Measurements from ENCODE around the gene QPCT.
A peak's percentile ranks its signal among the peaks of the same experiment; 100 is the strongest.
"Not testable (repeated sequence)": the region's sequence is repeated elsewhere in the genome, so short reads cannot be mapped to it uniquely, and the experiment has no call there.

The QPCT gene

GRCh38 chr2:37390777-37391176 is 46.3 kb downstream of the QPCT start:
- in situ Hi-C loops (cut with HindIII; ENCODE audit: low pct_unique_long_range_greater_than_20kb, low sequenced_read_pairs), result no loop called here
- no peak for TF ChIP-seq JUND (IDR thresholded peaks at IDR 0.05; ENCODE audit: low read depth)
- no peak for DNase-seq (ENCODE audit: low read depth in 1 of 2, low spot score in 1 of 2)

GRCh38 chr2:37391711-37392110 is 47.3 kb downstream of the QPCT start:
- in situ Hi-C loops (cut with HindIII; ENCODE audit: low pct_unique_long_range_greater_than_20kb, low sequenced_read_pairs), result no loop called here
- TF ChIP-seq JUND (IDR thresholded peaks at IDR 0.05; ENCODE audit: low read depth), result no peak
- DNase-seq (ENCODE audit: low read depth in 1 of 2, low spot score in 1 of 2), result no peak

- no peak for DNase-seq (ENCODE audit: low read depth in 1 of 2, low spot score in 1 of 2)
- TF ChIP-seq JUND (IDR thresholded peaks at IDR 0.05; ENCODE audit: low read depth), result no peak
- in situ Hi-C loops (cut with HindIII; ENCODE audit: low pct_unique_long_range_greater_than_20kb, low sequenced_read_pairs), result no loop called here
These were observed 48.0 kb downstream of the QPCT start for GRCh38 chr2:37392428-37392827.

- in situ Hi-C loops (cut with HindIII; ENCODE audit: low pct_unique_long_range_greater_than_20kb, low sequenced_read_pairs), result no loop called here
These were observed 49.8 kb downstream of the QPCT start for GRCh38 chr2:37394263-37394662.

GRCh38 chr2:37394796-37395555 is 50.5 kb downstream of the QPCT start:
- no peak for TF ChIP-seq JUND (IDR thresholded peaks at IDR 0.05; ENCODE audit: low read depth)
- in situ Hi-C loops (cut with HindIII; ENCODE audit: low pct_unique_long_range_greater_than_20kb, low sequenced_read_pairs), result no loop called here

More at GRCh38 chr2:37394263-37394662, 49.8 kb downstream of the QPCT start:
- DNase-seq (ENCODE audit: low read depth in 1 of 2, low spot score in 1 of 2), result no peak
- no peak for TF ChIP-seq JUND (IDR thresholded peaks at IDR 0.05; ENCODE audit: low read depth)

DNA sequence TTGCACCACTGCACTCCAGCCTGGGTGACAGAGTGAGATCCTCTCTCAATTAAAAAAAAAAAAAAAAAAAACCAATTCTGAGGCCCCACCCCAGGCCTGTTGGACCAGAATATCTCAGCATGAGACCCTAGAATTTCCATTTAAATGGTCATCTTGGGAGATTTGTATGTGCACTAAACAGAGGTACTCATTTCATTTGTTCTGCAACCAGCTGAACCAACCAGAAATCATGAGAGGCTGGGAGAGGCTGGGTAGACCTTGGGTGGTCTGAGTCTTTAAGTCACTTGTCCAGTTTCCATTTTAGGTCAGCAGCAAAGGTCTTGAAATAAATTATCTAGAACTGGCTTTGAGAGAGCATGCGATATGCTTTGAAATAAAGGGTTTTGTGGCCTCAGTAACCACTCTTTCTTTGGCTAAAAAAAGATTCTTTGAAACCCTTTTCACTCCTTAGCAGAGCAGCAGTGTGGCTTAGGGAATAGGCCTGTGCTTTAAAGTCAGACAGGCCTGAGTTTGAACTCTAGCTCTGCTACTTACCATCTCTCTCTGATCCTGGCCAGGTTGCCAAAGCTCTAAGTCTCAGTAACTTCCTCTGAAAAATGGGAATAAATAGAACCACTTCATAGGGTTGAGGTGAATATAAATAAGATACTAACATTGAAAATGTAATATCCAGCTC is 52.6 kb downstream of the QPCT start:
- no peak for DNase-seq (ENCODE audit: low read depth in 1 of 2, low spot score in 1 of 2)
- in situ Hi-C loops (cut with HindIII; ENCODE audit: low pct_unique_long_range_greater_than_20kb, low sequenced_read_pairs), result no loop called here
- no peak for TF ChIP-seq JUND (IDR thresholded peaks at IDR 0.05; ENCODE audit: low read depth)

More at GRCh38 chr2:37394796-37395555, 50.5 kb downstream of the QPCT start:
- DNase-seq (ENCODE audit: low read depth in 1 of 2, low spot score in 1 of 2), result no peak

DNA sequence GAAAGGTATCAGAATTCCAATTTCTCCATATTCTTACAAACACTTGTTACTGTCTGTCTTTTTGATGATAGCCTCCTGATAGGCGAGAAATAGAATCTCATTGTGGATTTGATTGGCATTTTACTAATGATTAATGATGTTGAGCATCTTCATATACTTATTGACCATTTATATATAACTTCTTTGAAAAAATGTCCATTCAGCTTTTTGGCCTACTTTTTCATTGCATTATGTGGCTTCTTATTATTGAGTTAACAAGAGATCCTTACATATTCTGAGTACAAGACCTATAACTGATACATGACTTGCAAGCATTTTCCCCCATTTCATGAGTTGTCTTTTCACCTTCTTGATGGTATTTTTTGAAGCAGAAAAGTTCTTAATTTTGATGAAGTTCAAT is 54.6 kb downstream of the QPCT start:
- in situ Hi-C loops (cut with HindIII; ENCODE audit: low pct_unique_long_range_greater_than_20kb, low sequenced_read_pairs), result no loop called here

DNA sequence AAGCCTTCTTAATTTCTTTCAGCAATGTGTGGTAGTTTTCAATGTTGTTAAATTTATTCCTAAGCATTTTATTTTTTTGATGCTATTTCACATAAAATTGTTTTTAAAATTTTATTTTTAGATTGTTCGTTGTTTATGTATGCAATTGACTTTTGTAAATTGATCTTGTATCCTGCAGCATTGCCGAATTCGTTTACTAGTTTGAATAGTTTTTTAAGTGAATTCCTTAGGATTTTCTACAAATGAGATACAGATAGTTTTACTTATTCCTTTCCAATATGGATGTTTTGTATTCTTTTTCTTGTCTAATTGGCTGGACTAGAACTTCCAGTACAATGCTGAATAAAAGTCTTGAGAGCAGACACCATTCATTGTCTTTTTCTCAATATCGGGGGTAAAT is 55.6 kb downstream of the QPCT start:
- in situ Hi-C loops (cut with HindIII; ENCODE audit: low pct_unique_long_range_greater_than_20kb, low sequenced_read_pairs), result no loop called here
- DNase-seq (ENCODE audit: low read depth in 1 of 2, low spot score in 1 of 2), result no peak
- TF ChIP-seq JUND (IDR thresholded peaks at IDR 0.05; ENCODE audit: low read depth), result no peak

More for the DNA sequence above, 54.6 kb downstream of the QPCT start:
- no peak for DNase-seq (ENCODE audit: low read depth in 1 of 2, low spot score in 1 of 2)
- TF ChIP-seq JUND (IDR thresholded peaks at IDR 0.05; ENCODE audit: low read depth), result no peak

GRCh38 chr2:37402636-37403035 is 58.2 kb downstream of the QPCT start:
- no peak for DNase-seq (ENCODE audit: low read depth in 1 of 2, low spot score in 1 of 2)
- TF ChIP-seq JUND (IDR thresholded peaks at IDR 0.05; ENCODE audit: low read depth), result no peak
- in situ Hi-C loops (cut with HindIII; ENCODE audit: low pct_unique_long_range_greater_than_20kb, low sequenced_read_pairs), result no loop called here

DNA sequence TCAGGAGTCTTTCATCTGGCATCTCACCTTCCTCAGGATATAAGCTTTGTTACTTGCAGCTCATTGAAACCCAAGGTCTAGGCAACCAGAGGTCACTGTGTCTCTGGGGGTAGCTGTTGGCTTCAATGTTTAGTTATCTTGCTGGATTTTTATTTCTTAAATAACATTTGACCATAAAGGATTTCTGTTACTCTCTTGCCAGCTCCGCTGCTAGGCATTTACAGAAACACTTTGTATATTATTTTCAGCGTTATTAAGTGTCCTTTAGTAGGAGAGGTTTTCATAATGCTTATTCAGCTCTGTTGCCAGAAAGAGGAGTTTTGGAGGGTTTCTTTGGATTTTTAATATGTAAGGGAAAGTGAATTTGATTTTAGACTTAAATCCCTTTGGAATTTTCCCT is 61.4 kb downstream of the QPCT start:
- in situ Hi-C loops (cut with HindIII; ENCODE audit: low pct_unique_long_range_greater_than_20kb, low sequenced_read_pairs), result no loop called here
- no peak for TF ChIP-seq JUND (IDR thresholded peaks at IDR 0.05; ENCODE audit: low read depth)
- DNase-seq (ENCODE audit: low read depth in 1 of 2, low spot score in 1 of 2), result no peak

- in situ Hi-C loops (cut with HindIII; ENCODE audit: low pct_unique_long_range_greater_than_20kb, low sequenced_read_pairs), result no loop called here
- TF ChIP-seq JUND (IDR thresholded peaks at IDR 0.05; ENCODE audit: low read depth), result no peak
- DNase-seq (ENCODE audit: low read depth in 1 of 2, low spot score in 1 of 2), result no peak
These were observed 67.8 kb downstream of the QPCT start for GRCh38 chr2:37412231-37412630.

DNA sequence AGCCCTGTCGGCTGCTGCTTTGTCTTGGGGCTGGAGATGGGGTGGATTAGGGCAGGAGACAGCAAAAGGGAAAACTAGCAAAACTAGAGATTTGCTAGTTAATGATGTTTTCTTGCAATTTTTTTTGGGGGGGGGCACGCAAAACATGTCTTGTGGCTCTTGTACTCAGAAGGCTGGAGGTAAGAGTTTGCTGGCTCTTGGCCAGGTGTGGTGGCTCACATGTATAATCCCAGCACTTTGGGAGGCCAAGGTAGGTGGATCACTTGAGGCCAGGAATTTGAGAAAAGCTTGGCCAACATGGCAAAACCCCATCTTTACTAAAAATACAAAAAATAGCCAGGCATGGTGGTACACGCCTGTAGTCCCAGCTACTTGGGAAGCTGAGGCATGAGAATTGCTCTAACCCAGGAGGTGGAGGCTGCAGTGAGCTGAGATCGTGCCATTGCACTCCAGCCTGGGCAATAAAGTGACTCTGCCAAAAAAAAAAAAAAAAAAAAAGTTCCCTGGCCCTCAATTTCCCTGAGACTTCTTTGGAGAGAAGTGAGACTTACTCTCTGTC is 69.6 kb downstream of the QPCT start:
- in situ Hi-C loops (cut with HindIII; ENCODE audit: low pct_unique_long_range_greater_than_20kb, low sequenced_read_pairs); DNase-seq (ENCODE audit: low read depth in 1 of 2, low spot score in 1 of 2): not testable (repeated sequence)

GRCh38 chr2:37414470-37414949 is 70.1 kb downstream of the QPCT start:
- TF ChIP-seq JUND (IDR thresholded peaks at IDR 0.05; ENCODE audit: low read depth), result no peak
- in situ Hi-C loops (cut with HindIII; ENCODE audit: low pct_unique_long_range_greater_than_20kb, low sequenced_read_pairs), result no loop called here
- peak; percentile 29 to 67 for DNase-seq (ENCODE audit: low read depth in 1 of 2, low spot score in 1 of 2)
